Inflammatory macrophage treated with lipopolysaccharide for 1 hour (primary cell): ENCODE data around the gene VAPA.

ENCODE experiments used
- DNase-seq, 2 donors: peaks; one replicate each; pipeline ENCODE4 v3.0.0-alpha.2; 2020 to 2022

VAPA gene

DNA sequence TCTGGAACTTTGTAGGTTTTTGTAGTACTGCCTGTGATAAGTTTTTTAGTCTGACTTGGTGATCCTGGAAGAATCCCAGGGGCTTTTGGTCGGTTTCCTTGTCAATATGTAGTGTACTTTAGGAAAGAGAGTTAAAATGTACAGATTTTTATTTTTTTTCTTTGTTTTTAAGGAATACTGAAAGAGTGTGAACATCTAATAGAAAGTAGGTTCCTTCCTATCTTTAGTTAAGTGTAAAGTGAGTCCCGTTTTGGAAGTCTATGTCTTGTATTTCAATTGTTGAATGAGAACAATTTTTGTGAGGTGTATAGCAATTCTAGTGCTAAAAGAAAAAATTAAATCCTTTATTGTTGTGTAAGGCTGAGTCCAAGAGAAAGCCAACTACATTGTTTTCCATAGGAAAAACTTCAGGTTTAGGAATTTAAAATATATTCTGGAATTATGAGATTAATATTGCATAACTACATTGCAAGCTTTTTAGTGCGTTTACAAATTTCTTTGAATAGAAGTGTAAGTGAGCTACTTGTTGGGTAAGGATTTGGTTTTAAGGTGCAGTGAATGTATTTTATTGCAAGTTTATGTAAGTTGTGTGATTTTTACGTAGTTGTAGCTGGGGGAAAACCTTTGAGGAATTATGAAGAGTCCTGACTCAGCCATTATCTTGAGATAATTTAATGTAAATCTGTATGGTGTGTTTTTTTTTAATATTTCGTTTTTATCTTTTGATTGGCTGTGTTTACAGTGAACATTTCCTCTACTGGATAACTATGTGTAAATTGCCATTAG is 1.7 kb downstream of the VAPA start:
- DNase-seq = no peak

DNA sequence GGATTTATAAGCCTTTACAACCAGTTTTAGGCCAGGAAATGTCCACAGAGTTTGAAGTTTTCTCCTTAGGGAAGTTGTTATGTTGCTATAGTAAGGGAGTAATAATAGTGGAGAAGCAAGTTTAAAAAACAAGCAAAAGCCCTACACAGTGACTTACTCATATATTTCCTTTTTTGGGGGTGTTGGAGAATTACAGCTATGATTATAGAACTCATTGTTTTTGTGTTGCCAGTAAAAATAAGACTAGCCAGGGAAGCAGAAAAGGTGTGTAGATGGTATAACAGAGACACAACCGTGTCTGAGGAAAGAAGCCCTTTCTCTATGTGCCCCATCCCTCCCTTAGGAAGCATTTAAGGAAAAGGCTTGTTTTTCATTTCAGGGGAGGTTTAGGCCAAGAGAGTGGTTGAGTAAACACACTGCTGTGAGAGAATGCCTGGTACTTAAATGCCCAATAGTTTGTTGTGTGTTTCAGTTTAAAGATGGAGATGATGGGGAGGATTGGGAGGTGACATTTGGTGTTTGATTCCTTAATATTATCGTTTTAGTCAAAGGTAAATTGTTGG is 2.3 kb downstream of the VAPA start:
- peak; percentile 33 to 51 for DNase-seq

- no peak for DNase-seq
Observed at GRCh38 chr18:9916808-9917207, 3.0 kb downstream of the VAPA start.

- no peak for DNase-seq
Observed at GRCh38 chr18:9918016-9918680, 4.3 kb downstream of the VAPA start.

DNA sequence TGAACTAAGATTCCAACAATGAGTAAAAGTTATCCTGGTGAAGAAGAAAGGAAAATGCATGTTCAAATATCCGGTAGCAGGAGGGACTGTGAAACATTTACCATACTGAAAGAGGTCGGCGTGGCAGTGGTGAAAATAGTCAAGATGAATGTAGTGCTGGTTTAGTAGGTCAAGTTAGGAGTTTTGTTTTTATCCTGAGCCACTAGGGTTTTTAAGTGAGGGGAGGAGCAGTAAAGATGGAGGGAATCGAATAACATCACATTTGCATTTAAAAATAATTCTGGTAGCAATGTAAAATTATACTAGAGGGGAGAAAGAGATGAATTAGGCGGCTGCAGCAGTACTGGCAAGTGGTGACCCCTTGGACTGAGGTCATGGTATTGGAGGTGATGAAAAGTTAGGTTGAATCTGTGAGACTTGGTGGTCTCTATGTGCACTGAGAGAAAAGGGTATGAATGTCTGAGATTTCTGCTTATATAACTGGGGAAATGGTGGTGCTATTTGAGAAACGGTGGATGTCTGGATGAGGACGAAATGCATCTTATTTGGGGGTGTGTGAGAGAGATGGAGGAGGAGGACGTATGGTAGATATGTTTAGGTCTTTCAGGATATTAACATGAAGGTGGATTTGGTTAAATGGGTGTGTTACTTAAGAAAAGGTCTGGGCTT is 5.9 kb downstream of the VAPA start:
- no peak for DNase-seq

- DNase-seq = no peak
Observed at GRCh38 chr18:9922592-9923311, 8.9 kb downstream of the VAPA start.

DNA sequence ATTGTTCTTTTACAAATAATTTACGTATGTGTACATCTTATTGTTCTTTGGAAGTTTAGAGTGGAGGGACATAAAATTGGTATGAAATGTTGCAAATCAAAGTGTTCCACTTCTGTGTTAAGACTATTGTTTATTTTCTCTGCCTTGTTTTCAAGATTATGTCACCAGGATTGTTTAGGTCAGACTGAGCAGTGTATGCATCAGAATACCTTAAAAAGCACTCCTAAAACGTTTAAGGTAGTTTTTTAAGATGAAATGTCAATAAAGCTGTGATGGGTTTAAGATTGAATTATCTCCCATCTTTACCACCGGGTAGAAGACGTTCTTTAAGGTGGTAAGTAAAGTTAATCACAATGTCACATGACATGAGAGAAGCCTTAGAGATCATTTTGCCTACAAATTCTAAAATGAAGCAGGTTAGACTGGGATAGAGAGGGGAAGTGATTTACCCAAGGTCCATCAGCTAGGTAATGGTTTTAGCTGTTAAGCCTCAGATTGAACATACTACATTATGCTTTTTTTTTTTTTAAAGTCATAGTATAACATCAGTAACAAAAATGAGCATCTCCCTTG is 10.6 kb downstream of the VAPA start:
- no peak for DNase-seq

DNA sequence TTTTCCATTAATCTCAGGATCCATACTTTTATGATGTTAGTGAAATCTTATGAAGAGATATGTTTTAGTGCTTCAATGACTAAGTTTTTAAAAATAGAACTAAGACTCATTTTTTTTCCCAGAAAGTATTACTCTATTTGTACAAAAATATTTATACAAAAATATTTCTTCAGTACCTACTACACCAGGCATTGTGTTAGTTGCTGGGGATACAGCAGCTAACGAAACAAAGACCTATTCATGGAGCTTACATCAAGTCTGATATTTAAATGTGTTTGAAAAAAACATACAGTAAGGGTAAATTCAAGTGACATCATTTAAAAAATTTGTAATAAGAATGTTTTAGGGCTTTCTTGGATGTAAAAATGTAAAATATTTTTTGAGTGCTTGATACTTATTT is 11.6 kb downstream of the VAPA start:
- no peak for DNase-seq

DNA sequence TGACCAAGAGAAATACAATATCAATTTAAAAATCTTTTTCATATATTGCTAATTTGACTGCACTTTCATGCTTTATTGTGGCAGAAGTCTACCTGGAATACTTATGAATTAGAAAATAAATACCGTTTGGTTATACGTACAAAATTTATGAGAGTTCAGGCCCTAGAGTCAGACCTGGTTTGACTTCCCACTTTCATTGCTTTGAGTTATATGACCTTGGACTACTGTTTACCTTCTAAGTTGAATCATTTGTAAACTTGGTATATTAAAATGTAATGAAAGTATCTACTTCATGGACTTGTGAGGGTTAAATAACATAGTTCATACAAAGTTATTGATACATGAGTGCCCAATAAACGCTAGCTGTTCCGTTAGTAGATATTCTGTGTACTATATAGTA is 12.0 kb downstream of the VAPA start:
- DNase-seq = no peak

GRCh38 chr18:9926223-9926894 is 12.5 kb downstream of the VAPA start:
- no peak for DNase-seq

DNA sequence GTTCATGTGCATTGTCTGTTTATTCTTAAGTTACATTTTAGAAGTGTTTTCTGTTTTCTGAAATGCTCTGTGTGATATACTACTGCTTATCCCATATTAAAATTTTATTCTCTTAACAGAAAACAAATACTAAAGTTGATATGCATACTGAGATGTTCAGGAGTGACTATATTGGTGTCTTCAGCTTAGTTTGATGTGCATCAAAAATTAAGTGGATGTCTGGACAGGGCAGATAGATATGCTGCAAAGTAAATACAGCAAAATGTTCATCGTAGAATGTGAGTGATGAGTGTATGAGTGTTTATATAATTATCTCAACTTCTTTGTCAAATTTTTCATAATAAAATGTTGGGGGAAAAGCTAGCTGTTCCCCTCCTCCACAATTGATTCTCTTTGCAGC is 13.2 kb downstream of the VAPA start:
- DNase-seq = no peak

- DNase-seq = no peak
Observed at GRCh38 chr18:9927392-9928063, 13.7 kb downstream of the VAPA start.

- DNase-seq = no peak
Observed at GRCh38 chr18:9928646-9929259, 14.9 kb downstream of the VAPA start.

DNA sequence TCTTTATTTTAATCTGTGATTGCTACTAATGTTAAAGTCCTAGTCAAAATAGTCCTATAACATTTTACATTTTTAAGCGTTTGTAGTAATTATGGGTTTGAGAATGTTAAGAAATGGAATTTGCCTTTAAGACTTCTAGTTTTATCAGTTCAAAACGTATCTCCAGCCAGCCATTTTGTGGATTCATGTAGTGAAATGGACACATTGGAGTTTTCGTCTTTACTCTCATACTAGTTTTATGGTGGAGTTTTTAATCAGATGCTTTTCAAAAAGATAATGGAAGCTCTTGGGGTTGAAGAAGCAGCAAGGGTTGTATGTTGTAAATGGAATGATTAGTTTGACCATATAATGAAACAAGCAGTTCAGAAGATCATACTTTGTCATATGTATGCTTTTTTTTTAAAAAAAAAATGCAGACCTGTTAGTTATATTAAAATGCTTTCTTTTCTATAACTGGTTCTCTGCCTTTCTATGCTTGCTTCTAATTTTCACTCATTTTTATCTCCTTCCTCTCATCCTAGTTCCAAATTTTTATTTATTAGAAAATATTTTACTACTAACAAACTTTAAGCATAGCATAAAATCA is 16.6 kb downstream of the VAPA start:
- no peak for DNase-seq

GRCh38 chr18:9931146-9931545 is 17.3 kb downstream of the VAPA start:
- DNase-seq = no peak

GRCh38 chr18:9931678-9932077 is 17.9 kb downstream of the VAPA start:
- no peak for DNase-seq

DNA sequence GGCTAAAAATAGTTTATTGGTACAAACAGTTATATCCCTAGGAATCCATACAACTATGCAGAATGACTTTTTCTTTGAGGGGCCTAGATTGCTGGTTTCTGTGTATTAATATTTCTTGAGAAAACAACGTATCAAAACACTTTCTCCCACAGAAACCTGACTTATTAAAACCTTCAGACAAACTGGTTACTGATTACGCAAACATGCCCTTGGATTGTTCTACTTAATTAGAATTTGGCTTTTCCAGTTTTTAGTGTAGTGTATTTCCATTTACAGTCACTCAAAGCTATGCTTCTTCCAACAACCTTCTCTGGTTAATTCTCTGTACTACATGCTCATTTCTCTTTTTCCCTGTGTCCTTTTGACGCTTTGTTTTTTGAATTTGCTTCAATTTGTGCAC is 20.0 kb downstream of the VAPA start:
- no peak for DNase-seq

DNA sequence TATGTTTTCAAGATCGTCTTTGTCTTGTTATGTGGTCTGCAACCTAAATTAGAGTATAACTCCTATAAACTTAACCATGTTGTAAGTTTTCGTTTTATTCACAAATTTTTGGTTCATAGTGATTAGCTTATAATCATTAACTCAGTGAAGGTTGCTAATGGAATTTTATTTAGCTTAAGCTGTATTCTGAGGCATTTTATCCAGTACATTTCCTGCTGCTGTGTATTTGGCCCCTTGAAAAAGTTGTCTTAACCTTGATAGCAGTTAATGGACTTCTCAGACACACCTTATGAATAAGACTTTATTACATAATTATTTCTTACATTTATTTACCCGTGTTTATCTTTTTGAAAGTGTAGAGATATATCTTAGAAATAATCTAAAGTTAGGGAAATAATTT is 20.5 kb downstream of the VAPA start:
- DNase-seq = no peak

DNA sequence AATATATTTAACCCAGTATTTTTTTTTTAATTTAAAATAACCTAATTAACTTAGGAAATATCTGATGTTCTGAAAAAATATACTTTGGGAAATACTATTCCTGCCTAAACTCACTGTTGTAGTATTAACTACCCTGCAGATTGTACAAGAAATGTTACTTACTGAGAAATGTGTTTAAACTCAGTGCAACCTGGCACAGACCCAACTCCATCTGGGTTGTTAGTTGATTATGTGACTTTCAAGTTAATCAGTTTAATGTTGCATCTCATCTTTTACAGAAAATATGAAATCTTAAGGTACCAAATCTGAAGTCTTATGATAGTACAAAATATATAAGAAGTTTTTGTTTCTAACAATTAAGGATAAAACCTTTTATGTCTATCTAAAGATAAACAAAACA is 27.3 kb downstream of the VAPA start:
- no peak for DNase-seq

GRCh38 chr18:9941660-9942059 is 27.8 kb downstream of the VAPA start:
- no peak for DNase-seq

DNA sequence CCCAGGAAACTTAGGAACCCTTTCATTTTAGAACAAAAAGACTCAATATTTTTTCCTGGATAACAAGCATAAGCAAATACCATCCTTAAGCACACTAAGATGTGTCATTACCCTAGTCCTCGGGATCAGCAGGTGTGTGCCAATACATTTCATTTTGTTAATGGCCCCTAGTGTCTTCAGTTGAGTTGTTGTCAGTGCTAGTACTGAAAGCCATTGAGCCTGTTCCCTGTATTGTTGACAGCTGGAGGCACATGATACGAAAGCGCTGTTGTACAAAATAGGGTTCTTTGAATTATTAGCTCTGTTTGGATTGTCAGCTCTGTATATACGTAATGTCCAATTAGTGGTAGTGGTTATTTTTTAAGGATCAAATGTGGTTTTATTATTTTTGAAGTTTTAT is 29.5 kb downstream of the VAPA start:
- DNase-seq = no peak
